ENCODE measurements around the gene YKT6. TPM values are rescaled to one million over a fixed set of nuclear protein-coding genes. Genes with fewer than 3 reads are reported as not detected.

Gene YKT6
- total RNA-seq, 1 experiment from 2014 or later: 63.1 TPM

- H3K27ac ChIP-seq (ENCODE audit: low read length): no peak overlapping the region
- H3K4me1 ChIP-seq (ENCODE audit: low read length): peaks cover 7% of the 10 kb centered on the region
- H3K36me3 ChIP-seq (ENCODE audit: insufficient read depth, low read length): no peaks in the 10 kb centered on the region
- H3K9me3 ChIP-seq (ENCODE audit: low read length): no peaks in the 10 kb centered on the region
- H3K4me2 ChIP-seq (ENCODE audit: low read depth, low read length, poor library complexity, severe bottlenecking): no peak overlapping the region
- H2AFZ ChIP-seq (ENCODE audit: low read length): no peak overlapping the region
- no peak overlapping the region for H3K9ac ChIP-seq (ENCODE audit: low read length)
- H4K20me1 ChIP-seq (ENCODE audit: insufficient read depth, low read depth, low read length): no peaks in the 10 kb centered on the region
- no peak overlapping the region for H3K4me3 ChIP-seq (ENCODE audit: low read length)
- no peaks in the 10 kb centered on the region for H3K9me2 ChIP-seq (replicated peaks; ENCODE audit: insufficient read depth, low read length)
- DNase-seq: no peak
- H3K27me3 ChIP-seq (ENCODE audit: low read length): no peaks in the 10 kb centered on the region
- H3K79me2 ChIP-seq (ENCODE audit: low read length): no peaks in the 10 kb centered on the region
Observed at GRCh38 chr7:44225566-44226395, 25.0 kb downstream of the YKT6 start.

DNA sequence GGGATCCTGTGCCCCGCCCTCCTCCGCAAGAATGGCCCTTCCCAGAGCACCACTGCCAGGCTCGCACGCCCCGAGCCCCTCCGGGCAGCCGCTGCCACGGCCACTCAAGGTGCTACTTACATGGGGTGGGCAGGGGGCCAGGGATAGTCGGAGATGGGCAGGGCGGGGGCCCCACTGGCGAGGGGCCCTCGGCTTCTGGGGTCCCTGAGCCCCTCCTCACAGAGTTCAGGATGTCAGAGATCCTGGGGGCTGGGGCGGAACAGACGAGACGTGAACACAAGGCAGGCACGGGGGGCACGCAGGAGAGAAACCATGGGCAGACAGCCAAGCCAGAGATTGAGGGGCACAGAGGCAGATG is 25.6 kb downstream of the YKT6 start:
- DNase-seq: no peak
- Histone ChIP-seq H2AFZ (ENCODE audit: low read length) (no peak overlapping the region), H3K9me2 (replicated peaks; ENCODE audit: insufficient read depth, low read length) (no peaks in the 10 kb centered on the region), H3K9me3 (ENCODE audit: low read length) (no peaks in the 10 kb centered on the region), H3K27me3 (ENCODE audit: low read length) (no peaks in the 10 kb centered on the region), H4K20me1 (ENCODE audit: insufficient read depth, low read depth, low read length) (no peaks in the 10 kb centered on the region), H3K4me1 (ENCODE audit: low read length) (peaks cover 6% of the 10 kb centered on the region), H3K27ac (ENCODE audit: low read length) (no peak overlapping the region), H3K4me3 (ENCODE audit: low read length) (no peak overlapping the region), H3K36me3 (ENCODE audit: insufficient read depth, low read length) (no peaks in the 10 kb centered on the region), H3K4me2 (ENCODE audit: low read depth, low read length, poor library complexity, severe bottlenecking) (no peak overlapping the region), H3K79me2 (ENCODE audit: low read length) (no peaks in the 10 kb centered on the region), H3K9ac (ENCODE audit: low read length) (no peak overlapping the region)

DNA sequence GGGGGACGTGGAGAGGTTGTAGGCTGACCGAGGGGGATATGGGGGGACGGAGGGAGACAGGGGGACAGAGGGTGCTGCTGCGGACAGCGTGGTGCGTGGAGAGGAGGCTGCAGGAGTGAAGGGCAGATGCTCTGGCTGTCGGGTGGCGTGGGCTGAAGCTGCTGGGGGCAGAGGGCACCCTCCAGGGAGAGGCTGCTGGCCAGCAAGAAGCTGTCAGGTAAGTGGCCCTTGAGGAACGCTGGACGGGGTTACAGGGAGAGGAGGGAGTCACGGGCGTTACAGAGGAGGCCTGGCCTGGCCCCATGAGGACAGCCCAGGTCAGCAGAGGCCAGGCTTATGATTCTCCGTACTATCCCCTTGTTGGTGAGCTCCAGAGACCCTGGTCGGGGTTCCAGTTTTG is 27.1 kb downstream of the YKT6 start:
- no peak overlapping the region for H3K9ac ChIP-seq (ENCODE audit: low read length)
- H3K4me1 ChIP-seq (ENCODE audit: low read length): no peaks in the 10 kb centered on the region
- H3K36me3 ChIP-seq (ENCODE audit: insufficient read depth, low read length): no peaks in the 10 kb centered on the region
- H3K27ac ChIP-seq (ENCODE audit: low read length): no peak overlapping the region
- no peak overlapping the region for H2AFZ ChIP-seq (ENCODE audit: low read length)
- no peak for DNase-seq
- no peak overlapping the region for H3K4me3 ChIP-seq (ENCODE audit: low read length)
- no peaks in the 10 kb centered on the region for H3K79me2 ChIP-seq (ENCODE audit: low read length)
- no peaks in the 10 kb centered on the region for H3K9me2 ChIP-seq (replicated peaks; ENCODE audit: insufficient read depth, low read length)
- no peaks in the 10 kb centered on the region for H4K20me1 ChIP-seq (ENCODE audit: insufficient read depth, low read depth, low read length)
- H3K27me3 ChIP-seq (ENCODE audit: low read length): no peaks in the 10 kb centered on the region
- no peaks in the 10 kb centered on the region for H3K9me3 ChIP-seq (ENCODE audit: low read length)
- H3K4me2 ChIP-seq (ENCODE audit: low read depth, low read length, poor library complexity, severe bottlenecking): no peak overlapping the region

- H3K4me3 ChIP-seq (ENCODE audit: low read length): no peak overlapping the region
- H2AFZ ChIP-seq (ENCODE audit: low read length): no peak overlapping the region
- no peaks in the 10 kb centered on the region for H3K27me3 ChIP-seq (ENCODE audit: low read length)
- H3K4me1 ChIP-seq (ENCODE audit: low read length): no peaks in the 10 kb centered on the region
- H3K9ac ChIP-seq (ENCODE audit: low read length): no peak overlapping the region
- DNase-seq: no peak
- no peaks in the 10 kb centered on the region for H3K9me3 ChIP-seq (ENCODE audit: low read length)
- H3K4me2 ChIP-seq (ENCODE audit: low read depth, low read length, poor library complexity, severe bottlenecking): no peak overlapping the region
- no peaks in the 10 kb centered on the region for H3K36me3 ChIP-seq (ENCODE audit: insufficient read depth, low read length)
- H3K27ac ChIP-seq (ENCODE audit: low read length): no peak overlapping the region
- H4K20me1 ChIP-seq (ENCODE audit: insufficient read depth, low read depth, low read length): no peaks in the 10 kb centered on the region
- H3K9me2 ChIP-seq (replicated peaks; ENCODE audit: insufficient read depth, low read length): no peaks in the 10 kb centered on the region
- H3K79me2 ChIP-seq (ENCODE audit: low read length): no peaks in the 10 kb centered on the region
Observed at GRCh38 chr7:44228571-44229350, 28.0 kb downstream of the YKT6 start.

GRCh38 chr7:44229546-44230105 is 28.8 kb downstream of the YKT6 start:
- no peaks in the 10 kb centered on the region for H3K4me1 ChIP-seq (ENCODE audit: low read length)
- H3K4me3 ChIP-seq (ENCODE audit: low read length): no peak overlapping the region
- no peaks in the 10 kb centered on the region for H3K9me3 ChIP-seq (ENCODE audit: low read length)
- no peaks in the 10 kb centered on the region for H3K27me3 ChIP-seq (ENCODE audit: low read length)
- H2AFZ ChIP-seq (ENCODE audit: low read length): no peak overlapping the region
- H4K20me1 ChIP-seq (ENCODE audit: insufficient read depth, low read depth, low read length): no peaks in the 10 kb centered on the region
- H3K4me2 ChIP-seq (ENCODE audit: low read depth, low read length, poor library complexity, severe bottlenecking): no peak overlapping the region
- no peak overlapping the region for H3K27ac ChIP-seq (ENCODE audit: low read length)
- H3K36me3 ChIP-seq (ENCODE audit: insufficient read depth, low read length): no peaks in the 10 kb centered on the region
- H3K9ac ChIP-seq (ENCODE audit: low read length): no peak overlapping the region
- DNase-seq: no peak
- no peaks in the 10 kb centered on the region for H3K9me2 ChIP-seq (replicated peaks; ENCODE audit: insufficient read depth, low read length)
- H3K79me2 ChIP-seq (ENCODE audit: low read length): no peaks in the 10 kb centered on the region

DNA sequence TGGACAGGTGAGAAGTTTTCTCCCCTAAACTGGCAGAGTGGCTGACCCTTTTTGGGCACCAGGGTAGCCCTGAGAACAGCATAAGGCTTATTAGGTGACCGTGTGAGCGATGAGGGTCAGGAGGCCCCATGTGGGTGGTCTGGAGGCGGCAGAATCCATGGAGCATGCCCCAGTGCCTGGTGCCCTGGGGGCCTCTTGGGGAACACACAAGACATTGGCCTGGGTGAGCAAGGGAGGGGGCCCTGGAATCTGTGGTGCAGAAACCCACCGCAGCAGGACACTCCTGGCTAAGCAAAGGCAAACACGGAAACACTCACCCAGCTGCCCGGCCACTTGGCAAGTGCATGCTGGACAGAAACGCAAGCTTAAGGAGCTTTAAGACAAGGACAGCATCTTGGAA is 29.5 kb downstream of the YKT6 start:
- Histone ChIP-seq H3K9me3 (ENCODE audit: low read length) (no peaks in the 10 kb centered on the region), H3K9ac (ENCODE audit: low read length) (no peak overlapping the region), H3K4me1 (ENCODE audit: low read length) (no peaks in the 10 kb centered on the region), H3K36me3 (ENCODE audit: insufficient read depth, low read length) (no peaks in the 10 kb centered on the region), H3K4me2 (ENCODE audit: low read depth, low read length, poor library complexity, severe bottlenecking) (no peak overlapping the region), H3K4me3 (ENCODE audit: low read length) (no peak overlapping the region), H3K9me2 (replicated peaks; ENCODE audit: insufficient read depth, low read length) (no peaks in the 10 kb centered on the region), H3K27ac (ENCODE audit: low read length) (no peak overlapping the region), H3K27me3 (ENCODE audit: low read length) (no peaks in the 10 kb centered on the region), H2AFZ (ENCODE audit: low read length) (no peak overlapping the region), H3K79me2 (ENCODE audit: low read length) (no peaks in the 10 kb centered on the region), H4K20me1 (ENCODE audit: insufficient read depth, low read depth, low read length) (no peaks in the 10 kb centered on the region)
- no peak for DNase-seq

DNA sequence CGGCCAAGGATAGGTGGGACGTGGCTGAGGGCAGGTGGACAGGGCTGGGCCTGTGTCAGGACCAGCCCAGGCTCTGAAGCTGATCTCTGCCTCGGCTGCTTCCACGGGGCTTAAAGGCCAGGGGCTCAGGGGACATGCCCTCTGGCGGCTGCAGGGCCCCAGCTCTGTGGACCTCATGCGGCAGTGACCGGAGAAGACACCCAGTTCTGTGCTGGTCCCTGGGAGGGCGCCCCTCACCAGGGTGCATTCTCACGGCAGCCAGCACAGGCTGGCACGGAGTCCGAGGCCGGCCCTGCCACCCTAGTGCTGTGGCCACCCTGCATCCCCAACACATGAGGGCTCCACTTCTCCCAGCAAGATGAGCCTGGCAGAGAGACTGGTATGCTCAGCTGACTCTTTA is 30.3 kb downstream of the YKT6 start:
- H3K9me2 ChIP-seq (replicated peaks; ENCODE audit: insufficient read depth, low read length): no peaks in the 10 kb centered on the region
- H3K79me2 ChIP-seq (ENCODE audit: low read length): no peaks in the 10 kb centered on the region
- no peaks in the 10 kb centered on the region for H3K9me3 ChIP-seq (ENCODE audit: low read length)
- no peaks in the 10 kb centered on the region for H3K27me3 ChIP-seq (ENCODE audit: low read length)
- no peaks in the 10 kb centered on the region for H3K36me3 ChIP-seq (ENCODE audit: insufficient read depth, low read length)
- H3K4me3 ChIP-seq (ENCODE audit: low read length): no peak overlapping the region
- H3K4me1 ChIP-seq (ENCODE audit: low read length): no peaks in the 10 kb centered on the region
- H4K20me1 ChIP-seq (ENCODE audit: insufficient read depth, low read depth, low read length): no peaks in the 10 kb centered on the region
- H3K4me2 ChIP-seq (ENCODE audit: low read depth, low read length, poor library complexity, severe bottlenecking): no peak overlapping the region
- H2AFZ ChIP-seq (ENCODE audit: low read length): no peak overlapping the region
- H3K9ac ChIP-seq (ENCODE audit: low read length): no peak overlapping the region
- H3K27ac ChIP-seq (ENCODE audit: low read length): no peak overlapping the region
- no peak for DNase-seq

GRCh38 chr7:44232396-44232795 is 31.6 kb downstream of the YKT6 start:
- no peak for DNase-seq
- H3K36me3 ChIP-seq (ENCODE audit: insufficient read depth, low read length): no peaks in the 10 kb centered on the region
- no peak overlapping the region for H3K27ac ChIP-seq (ENCODE audit: low read length)
- no peaks in the 10 kb centered on the region for H4K20me1 ChIP-seq (ENCODE audit: insufficient read depth, low read depth, low read length)
- H3K79me2 ChIP-seq (ENCODE audit: low read length): no peaks in the 10 kb centered on the region
- H3K9me2 ChIP-seq (replicated peaks; ENCODE audit: insufficient read depth, low read length): no peaks in the 10 kb centered on the region
- no peaks in the 10 kb centered on the region for H3K4me1 ChIP-seq (ENCODE audit: low read length)
- no peak overlapping the region for H3K4me3 ChIP-seq (ENCODE audit: low read length)
- no peaks in the 10 kb centered on the region for H3K27me3 ChIP-seq (ENCODE audit: low read length)
- no peak overlapping the region for H2AFZ ChIP-seq (ENCODE audit: low read length)
- H3K9me3 ChIP-seq (ENCODE audit: low read length): no peaks in the 10 kb centered on the region
- no peak overlapping the region for H3K9ac ChIP-seq (ENCODE audit: low read length)
- no peak overlapping the region for H3K4me2 ChIP-seq (ENCODE audit: low read depth, low read length, poor library complexity, severe bottlenecking)

All from Karpas-422 (cell line).